Subcutaneous adipose tissue (tissue), 4 donors: ENCODE data around the gene ATP6V0A1. TPM values are rescaled to one million over a fixed set of nuclear protein-coding genes. Genes with fewer than 3 reads are reported as not detected.

Experiments
- CTCF ChIP-seq: fragments of 450-650 bp; IDR thresholded peaks from one replicate; pipeline ENCODE4 v1.5.1; 2016; ENCODE audit warnings: low read depth, mild to moderate bottlenecking, control low read depth, antibody characterized with exemption, moderate library complexity
- small RNA-seq: library from RNA; depleted of rRNA; stranded (forward); fragments of <200 nt; gene quantifications from one replicate; pipeline ENCODE3, GENCODE V24; 2016
- total RNA-seq, 4 donors: library from RNA; depleted of rRNA; stranded (reverse); fragments of >200 nt; gene quantifications; one replicate each; pipeline ENCODE4 v1.1.0, GENCODE V29; 2016

ATP6V0A1 gene
- total RNA-seq, 4 donors from 2014 or later: 53.0 to 113 (median 56.1) TPM

GRCh38 chr17:42571435-42572225 lies 113.0 kb downstream of the ATP6V0A1 start:
- TF ChIP-seq CTCF: no peak

Small RNA genes lying within 50 kb of the gene (small RNA-seq; reads per million reads assigned to genes)
- not detected for gene MIR548AT
- not detected for gene RNU7-97P

Other genes starting within 250 kb of the ATP6V0A1 start
- 100 to 1,000 TPM in 2 of 4 donors, 10 to 100 TPM in 2; 87.6 to 200 (median 113) TPM for gene STAT5B, start 182.5 kb upstream of the ATP6V0A1 start, total RNA-seq
- gene STAT5A, start 170.4 kb upstream of the ATP6V0A1 start, total RNA-seq: 100 to 1,000 TPM; 158 to 721 (median 285) TPM
- 100 to 1,000 TPM; 134 to 255 (median 180) TPM for gene STAT3, start 70.4 kb upstream of the ATP6V0A1 start, total RNA-seq
- 100 to 1,000 TPM; 307 to 781 (median 518) TPM for gene CAVIN1, start 35.6 kb upstream of the ATP6V0A1 start, total RNA-seq
- 100 to 1,000 TPM in 1 of 4 donors, 10 to 100 TPM in 3; 43.5 to 123 (median 62.4) TPM for gene NAGLU, start 77.4 kb downstream of the ATP6V0A1 start, total RNA-seq
- gene HSD17B1, start 94.0 kb downstream of the ATP6V0A1 start, total RNA-seq: 1 to 10 TPM in 2 of 4 donors, under 1 TPM in 2; 0.49 to 4.1 (median 1.2) TPM
- gene COASY, start 103.3 kb downstream of the ATP6V0A1 start, total RNA-seq: 10 to 100 TPM; 20.4 to 40.1 (median 22.7) TPM
- 10 to 100 TPM; 59.3 to 78.0 (median 68.8) TPM for gene MLX, start 108.2 kb downstream of the ATP6V0A1 start, total RNA-seq
- 1 to 10 TPM; 1.1 to 4.0 (median 3.6) TPM for gene PSMC3IP, start 118.9 kb downstream of the ATP6V0A1 start, total RNA-seq
- 10 to 100 TPM; 36.4 to 62.0 (median 57.4) TPM for gene RETREG3, start 150.5 kb downstream of the ATP6V0A1 start, total RNA-seq
- gene TUBG1, start 150.8 kb downstream of the ATP6V0A1 start, total RNA-seq: 10 to 100 TPM; 16.3 to 35.8 (median 23.5) TPM
- gene TUBG2, start 200.4 kb downstream of the ATP6V0A1 start, total RNA-seq: 10 to 100 TPM; 12.1 to 29.6 (median 21.2) TPM
- gene PLEKHH3, start 218.1 kb downstream of the ATP6V0A1 start, total RNA-seq: 10 to 100 TPM in 1 of 4 donors, 1 to 10 TPM in 3; 5.4 to 64.8 (median 7.4) TPM
- gene CCR10, start 223.0 kb downstream of the ATP6V0A1 start, total RNA-seq: 1 to 10 TPM in 1 of 4 donors, under 1 TPM in 3; 0.44 to 8.7 (median 0.83) TPM
- 1 to 10 TPM; 1.8 to 3.8 (median 2.5) TPM for gene CNTNAP1, start 223.7 kb downstream of the ATP6V0A1 start, total RNA-seq